H1 (cell line): ENCODE measurements around the gene CDK5. TPM values are rescaled to one million over a fixed set of nuclear protein-coding genes. Genes with fewer than 3 reads are reported as not detected.

Experiments
- CTCF ChIA-PET: fragments of 300-600 bp; sonication (Branson Sonifier 250); formaldehyde crosslinking; loops from one replicate; lab custom pipeline; 2021; ENCODE audit not compliant: partially characterized antibody; lab: Charles Lee
- POLR2A ChIA-PET: fragments of 300-600 bp; sonication (Branson Sonifier 250); formaldehyde crosslinking; loops from one replicate; lab custom pipeline; 2021; ENCODE audit warnings: inconsistent platforms; ENCODE audit not compliant: partially characterized antibody; lab: Charles Lee
- DNase-seq, 2 experiments: peaks; one replicate each; pipeline versions ENCODE4 v3.0.0 to v3.0.0-alpha.2; 2010 to 2022; ENCODE audit warnings: low spot score in 2 of 2, low read depth in 1 of 2, mixed read lengths in 1 of 2
- FAIRE-seq: peaks from 2 replicates; lab custom pipeline; 2011; peaks lifted over from hg19 to GRCh38; lab: Jason Lieb, UNC
- H2AFZ ChIP-seq: 2 replicates; pipeline ENCODE4 v1.8.1; 2012; ENCODE audit warnings: low read length, inconsistent platforms
- H2AK5ac ChIP-seq: 2 replicates; pipeline ENCODE4 v1.6.1; 2013; ENCODE audit warnings: low read depth, low read length
- H2BK120ac ChIP-seq: replicated peaks from 2 replicates; pipeline ENCODE3; 2013; ENCODE audit warnings: low read depth, low read length, inconsistent platforms
- H2BK12ac ChIP-seq: 2 replicates; pipeline ENCODE4 v1.6.1; 2013; ENCODE audit warnings: low read depth, low read length
- H2BK15ac ChIP-seq: 2 replicates; pipeline ENCODE4 v1.6.1; 2013; ENCODE audit warnings: low read length
- H2BK20ac ChIP-seq: 2 replicates; pipeline ENCODE4 v1.6.1; 2013; ENCODE audit warnings: low read length
- H2BK5ac ChIP-seq: 2 replicates; pipeline ENCODE4 v1.6.1; 2013; ENCODE audit warnings: low read depth, low read length
- H3K14ac ChIP-seq: 2 replicates; pipeline ENCODE4 v1.6.1; 2013; ENCODE audit warnings: inconsistent platforms; ENCODE audit not compliant: insufficient read length
- H3K18ac ChIP-seq: 2 replicates; pipeline ENCODE4 v1.6.1; 2013; ENCODE audit warnings: low read length; ENCODE audit errors: extremely low read depth
- H3K23ac ChIP-seq: 2 replicates; pipeline ENCODE4 v1.6.1; 2013; ENCODE audit warnings: inconsistent platforms; ENCODE audit not compliant: insufficient read length
- H3K23me2 ChIP-seq: 2 replicates; pipeline ENCODE4 v1.6.1; 2013; ENCODE audit warnings: low read depth, low read length
- H3K27ac ChIP-seq: 2 replicates; pipeline ENCODE4 v1.6.1; 2011; ENCODE audit warnings: low read depth, low read length, inconsistent platforms
- H3K27me3 ChIP-seq, 4 experiments: replicated peaks in 1 of 4; 1 replicate in 1 of 4; 2 replicates in 3 of 4; pipeline versions ENCODE4 v1.6.1 to v1.8.1; 2011 to 2013; ENCODE audit warnings: low read length in 3 of 4, mild to moderate bottlenecking in 3 of 4, inconsistent platforms in 2 of 4, mixed read lengths in 2 of 4, moderate library complexity in 1 of 4; ENCODE audit not compliant: control insufficient read depth in 3 of 4, insufficient read depth in 3 of 4; ENCODE audit errors: extremely low read depth in 1 of 4
- H3K36me3 ChIP-seq, 4 experiments: 2 replicates each; pipeline versions ENCODE4 v1.6.1 to v1.8.1; 2011 to 2013; ENCODE audit warnings: mild to moderate bottlenecking in 4 of 4, low read length in 3 of 4, moderate library complexity in 2 of 4, control low read depth in 1 of 4, inconsistent platforms in 1 of 4; ENCODE audit not compliant: insufficient read depth in 4 of 4, control insufficient read depth in 2 of 4
- H3K4ac ChIP-seq: replicated peaks from 2 replicates; pipeline ENCODE3; 2013; ENCODE audit warnings: low read length, low read depth, mixed read lengths, inconsistent platforms; ENCODE audit not compliant: insufficient read length
- H3K4me1 ChIP-seq, 4 experiments: replicated peaks in 1 of 4; 1 replicate in 1 of 4; 2 replicates in 3 of 4; pipeline versions ENCODE4 v1.6.1 to v1.8.1; 2011 to 2013; ENCODE audit warnings: low read length in 3 of 4, inconsistent platforms in 2 of 4, mixed read lengths in 1 of 4; ENCODE audit not compliant: insufficient read depth in 4 of 4, control insufficient read depth in 3 of 4
- H3K4me2 ChIP-seq, 2 experiments: 2 replicates each; pipeline versions ENCODE4 v1.6.1 to v1.8.1; 2011 to 2013; ENCODE audit warnings: low read depth in 2 of 2, low read length in 2 of 2, control low read depth in 1 of 2, inconsistent platforms in 1 of 2, mild to moderate bottlenecking in 1 of 2; ENCODE audit not compliant: insufficient read depth in 1 of 2
- H3K4me3 ChIP-seq, 4 experiments: fragments of 200-600, 300-600 bp in 1 of 4; sonication (generic), shearing (Covaris generic), sonication (Bioruptor Twin) in 1 of 4; 2 replicates each; pipeline versions ENCODE4 v1.5.1 to v1.8.1; 2011 to 2016; ENCODE audit warnings: low read length in 4 of 4, low read depth in 3 of 4, control low read depth in 2 of 4, inconsistent platforms in 2 of 4, mild to moderate bottlenecking in 2 of 4, mixed read lengths in 1 of 4, moderate library complexity in 1 of 4; ENCODE audit not compliant: insufficient read depth in 2 of 4; ENCODE audit errors: extremely low read depth in 1 of 4
- H3K56ac ChIP-seq: replicated peaks from 2 replicates; pipeline ENCODE3; 2013; ENCODE audit warnings: low read depth, mild to moderate bottlenecking, mixed read lengths, low read length, inconsistent platforms; ENCODE audit not compliant: insufficient read length
- H3K79me1 ChIP-seq: 2 replicates; pipeline ENCODE4 v1.6.1; 2013; ENCODE audit warnings: low read depth, low read length, control low read depth
- H3K79me2 ChIP-seq, 2 experiments: 2 replicates each; pipeline versions ENCODE4 v1.6.1 to v1.8.1; 2012 to 2013; ENCODE audit warnings: low read length in 2 of 2, mild to moderate bottlenecking in 2 of 2, inconsistent platforms in 1 of 2; ENCODE audit not compliant: insufficient read depth in 2 of 2, control insufficient read depth in 1 of 2
- H3K9ac ChIP-seq, 4 experiments: replicated peaks in 1 of 4; 1 replicate in 1 of 4; 2 replicates in 3 of 4; pipeline versions ENCODE4 v1.6.1 to v1.8.1; 2011 to 2013; ENCODE audit warnings: low read depth in 3 of 4, low read length in 3 of 4, control low read depth in 2 of 4, mild to moderate bottlenecking in 2 of 4, moderate library complexity in 2 of 4, inconsistent platforms in 1 of 4; ENCODE audit errors: extremely low read depth in 1 of 4
- H3K9me3 ChIP-seq, 2 experiments: 2 replicates each; pipeline versions ENCODE4 v1.6.1 to v1.8.1; 2012 to 2013; ENCODE audit warnings: mild to moderate bottlenecking in 2 of 2, moderate library complexity in 2 of 2, control low read depth in 1 of 2, inconsistent platforms in 1 of 2, low read depth in 1 of 2, low read length in 1 of 2, mixed read lengths in 1 of 2; ENCODE audit not compliant: insufficient read depth in 2 of 2
- H4K20me1 ChIP-seq, 2 experiments: replicated peaks in 1 of 2; 2 replicates each; pipeline versions ENCODE3 to v1.8.1; 2011 to 2013; ENCODE audit warnings: inconsistent platforms in 2 of 2, low read length in 2 of 2, mild to moderate bottlenecking in 1 of 2; ENCODE audit not compliant: insufficient read depth in 2 of 2, control insufficient read depth in 1 of 2
- H4K5ac ChIP-seq: 2 replicates; pipeline ENCODE4 v1.6.1; 2013; ENCODE audit warnings: low read length, low read depth, mixed read lengths, inconsistent platforms; ENCODE audit not compliant: insufficient read length
- H4K8ac ChIP-seq: 2 replicates; pipeline ENCODE4 v1.8.0; 2013; ENCODE audit warnings: mild to moderate bottlenecking, moderate library complexity, low read length, inconsistent platforms; ENCODE audit not compliant: insufficient read depth; ENCODE audit errors: extremely low read depth
- H4K91ac ChIP-seq: replicated peaks from 2 replicates; pipeline ENCODE3; 2013; ENCODE audit warnings: low read length, mixed read lengths, inconsistent platforms; ENCODE audit not compliant: insufficient read length
- ASH2L ChIP-seq: fragments of 200-600, 300-600 bp; sonication (generic); IDR thresholded peaks from one replicate; pipeline ENCODE4 v1.7.1; 2017; ENCODE audit warnings: low read length
- CTCF ChIP-seq, 3 experiments: IDR thresholded peaks; 1 replicate in 2 of 3; 2 replicates in 1 of 3; pipeline versions ENCODE4 v1.5.1 to v1.6.1; 2011; ENCODE audit warnings: low read length in 3 of 3, mild to moderate bottlenecking in 3 of 3, inconsistent platforms in 2 of 3, low read depth in 1 of 3, moderate library complexity in 1 of 3; ENCODE audit not compliant: insufficient read depth in 1 of 3; ENCODE audit errors: control extremely low read depth in 1 of 3
- EZH2 ChIP-seq: fragments of 200-600 bp; sonication (generic); IDR thresholded peaks from 2 replicates; pipeline ENCODE4 v1.7.1; 2012; ENCODE audit warnings: low read depth, mild to moderate bottlenecking, moderate library complexity, low read length, inconsistent platforms; ENCODE audit not compliant: severe bottlenecking
- JUND ChIP-seq: IDR thresholded peaks from 2 replicates; pipeline ENCODE4 v1.6.1; 2011; ENCODE audit warnings: mild to moderate bottlenecking, improper control_type of control experiment, low read length
- RFX5 ChIP-seq: IDR thresholded peaks from 2 replicates; pipeline ENCODE4 v1.6.1; 2011; ENCODE audit warnings: low read depth, low read length, improper control_type of control experiment, borderline replicate concordance
- SP4 ChIP-seq: IDR thresholded peaks from 2 replicates; pipeline ENCODE4 v1.6.1; 2012; ENCODE audit warnings: low read length, inconsistent platforms
- WGBS, 2 experiments: shearing (Covaris generic) in 1 of 2; methylation state at CpG; one replicate each; pipeline versions ENCODE4 v1.1.6 to v1.1.7; 2013 to 2015; ENCODE audit warnings: low lambda C conversion rate in 2 of 2, mixed read lengths in 2 of 2, inconsistent platforms in 1 of 2, low coverage in 1 of 2, missing lambda C conversion rate in 1 of 2; ENCODE audit not compliant: insufficient replicate concordance in 2 of 2, insufficient coverage in 1 of 2, insufficient read length in 1 of 2; ENCODE audit errors: extremely low coverage in 1 of 2, missing lambda C conversion rate in 1 of 2; 5-methylcytosine and 5-hydroxymethylcytosine counted together
- polyA plus RNA-seq, 7 experiments: library from polyadenylated mRNA; depleted of rRNA in 3 of 7; stranded (reverse) in 5 of 7; unstranded in 2 of 7; fragments of >200 nt in 5 of 7; fragments of 200-250 nt in 2 of 7; gene quantifications; 1 replicate in 5 of 7; 2 replicates in 1 of 7; 4 replicates in 1 of 7; pipeline versions ENCODE4 v1.2.1 to v1.2.3, GENCODE V29; 2011 to 2013; ENCODE audit warnings: missing spikeins in 2 of 7, mixed read lengths in 2 of 7
- total RNA-seq: library from RNA; stranded (reverse); fragmentation: NEBNext Ultra II Directional; extraction: Animal tissue kit (Norgen Biotek cat#: 25700); gene quantifications from 2 replicates; pipeline ENCODE4 v1.2.1, GENCODE V29; 2021

Gene CDK5
- total and polyA plus RNA-seq, 2 of the 8 experiments (the other 6 are each of a cell fraction or from before 2014, with no cell fraction given): 22.8 to 37.2 TPM

DNA sequence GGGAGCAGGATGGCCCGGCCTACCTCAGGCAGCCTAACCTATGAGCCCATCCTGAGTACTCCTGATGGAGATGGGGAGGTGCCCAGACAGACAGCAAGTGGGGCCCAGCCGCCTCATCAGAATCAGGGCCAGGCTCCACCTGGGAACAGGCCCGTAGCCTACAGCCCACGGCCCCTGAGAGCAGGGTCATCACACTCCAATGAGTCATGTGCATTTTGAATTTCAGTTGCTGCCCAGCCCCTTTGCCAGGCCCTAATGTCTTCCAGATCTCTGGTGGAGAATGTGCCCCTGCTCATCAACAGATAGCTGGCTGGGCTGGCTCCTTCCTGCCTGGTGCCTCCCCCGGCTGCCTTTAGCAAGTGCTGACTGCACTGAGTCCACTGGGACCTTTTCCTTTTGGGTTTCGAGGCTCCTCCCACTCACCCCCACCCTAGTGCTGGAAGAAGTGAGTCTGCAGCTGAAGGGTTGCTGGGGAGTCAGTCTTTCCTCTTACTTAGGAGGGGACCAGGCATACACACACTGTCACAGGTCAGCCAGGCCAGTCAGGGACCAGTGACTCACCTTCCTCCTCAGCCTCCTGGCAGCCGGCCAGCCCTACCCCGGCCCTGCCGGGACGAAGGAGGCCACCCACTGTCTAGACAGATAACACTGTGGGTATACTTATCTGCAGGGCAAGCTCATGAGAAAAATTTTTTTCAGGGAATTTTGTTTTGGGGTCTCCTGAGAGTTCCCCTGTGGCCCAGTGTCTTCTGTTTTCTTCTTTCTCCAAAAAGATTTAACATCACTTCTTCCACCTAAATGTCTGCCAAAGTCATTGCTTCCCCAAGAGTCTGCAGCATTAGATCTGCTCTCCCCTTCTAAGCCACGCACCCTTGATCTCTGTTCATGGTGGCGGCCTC lies 18.5 kb downstream of the CDK5 start:
- ChIA-PET CTCF (interaction anchor here (1.0 to 2.1 kb wide), 6 partner anchors 12 to 72 kb away, joined by 3 to 6 read pairs (median 4); partner anchors contain the start of genes ATG9B and CDK5), POLR2A (interaction anchor here (1.0 kb wide), 1 partner anchor 9 kb away, joined by 4 read pairs; the partner anchor contains the start of gene ASIC3)
- no peak overlapping the region for H4K5ac ChIP-seq
- peaks cover 0 to 5% of the 10 kb centered on the region in 2 experiments for H4K20me1 ChIP-seq
- 86% methylated on average over 12 of the region's 12 CpGs; no CpG with 5 or more reads in 1 of the 2 experiments for WGBS, 2 experiments
- DNase-seq (no peak), FAIRE-seq (no peak)
- no peak overlapping the region for H3K9ac ChIP-seq
- no peak overlapping the region for H3K4ac ChIP-seq
- H3K4me1 ChIP-seq: no peaks in the 10 kb centered on the region
- H2BK20ac ChIP-seq: no peak overlapping the region
- no peak overlapping the region for H2AK5ac ChIP-seq
- no peak overlapping the region for H3K14ac ChIP-seq
- no peak overlapping the region for H2BK12ac ChIP-seq
- H3K27ac ChIP-seq: no peak overlapping the region
- no peaks in the 10 kb centered on the region for H3K79me2 ChIP-seq
- H3K18ac ChIP-seq: no peak overlapping the region; the same call in 1 of the 2 replicates
- no peak overlapping the region for H4K8ac ChIP-seq
- H3K79me1 ChIP-seq: no peaks in the 10 kb centered on the region
- no peaks in the 10 kb centered on the region for H3K9me3 ChIP-seq
- peaks cover 0 to 2% (median 0%) of the 10 kb centered on the region in 4 experiments; a peak in 2 of 8 replicates for H3K36me3 ChIP-seq
- H3K23me2 ChIP-seq: no peaks in the 10 kb centered on the region
- no peak overlapping the region for H3K23ac ChIP-seq
- no peak overlapping the region for H3K56ac ChIP-seq
- H2BK5ac ChIP-seq: no peak overlapping the region
- H3K27me3 ChIP-seq: no peaks in the 10 kb centered on the region; a peak in 1 of 7 replicates
- no peak overlapping the region for H3K4me2 ChIP-seq
- H2AFZ ChIP-seq: no peak overlapping the region
- H2BK120ac ChIP-seq: no peak overlapping the region
- H3K4me3 ChIP-seq: no peak overlapping the region
- H4K91ac ChIP-seq: no peak overlapping the region
- H2BK15ac ChIP-seq: no peak overlapping the region
- TF ChIP-seq CTCF (IDR thresholded peaks at IDR 0.05; ENCODE audit: control extremely low read depth in 1 of 3, insufficient read depth in 1 of 3, low read depth in 1 of 3, low read length in 3 of 3) (no peak), EZH2 (no peak), SP4 (no peak), ASH2L (no peak), JUND (no peak), RFX5 (no peak)
